Aorta (tissue), 5 donors: ENCODE data around the gene GPX4. TPM values are rescaled to one million over a fixed set of nuclear protein-coding genes. Genes with fewer than 3 reads are reported as not detected.

Experiments used
- ATAC-seq: fragments of 200-7000 bp; cut with Tn5 transposase; one replicate; pipeline ENCODE4 v1.9.1; 2022; ENCODE audit warnings: moderate library complexity; ENCODE audit not compliant: low FRiP score
- DNase-seq, 2 donors: peaks; one replicate each; pipeline ENCODE4 v3.0.0-alpha.2; 2020
- H3K27ac ChIP-seq, 2 donors: one replicate each; pipeline ENCODE4 v1.5.1; 2013; ENCODE audit warnings: low read length in 2 of 2, mild to moderate bottlenecking in 2 of 2, moderate library complexity in 2 of 2, control low read depth in 1 of 2, inconsistent platforms in 1 of 2, low read depth in 1 of 2
- H3K27me3 ChIP-seq, 2 donors: one replicate each; pipeline ENCODE4 v1.6.1; 2013; ENCODE audit warnings: control low read depth in 1 of 2, low read length in 1 of 2, mild to moderate bottlenecking in 1 of 2, moderate library complexity in 1 of 2; ENCODE audit not compliant: insufficient read depth in 2 of 2, control insufficient read depth in 1 of 2
- H3K36me3 ChIP-seq, 2 donors: one replicate each; pipeline ENCODE4 v1.6.1; 2013; ENCODE audit warnings: control low read depth in 1 of 2, low read length in 1 of 2, mild to moderate bottlenecking in 1 of 2; ENCODE audit not compliant: insufficient read depth in 2 of 2, control insufficient read depth in 1 of 2
- H3K4me1 ChIP-seq, 2 donors: one replicate each; pipeline ENCODE4 v1.6.1; 2013; ENCODE audit warnings: low read length in 2 of 2, control low read depth in 1 of 2, mild to moderate bottlenecking in 1 of 2, moderate library complexity in 1 of 2; ENCODE audit not compliant: insufficient read depth in 2 of 2, control insufficient read depth in 1 of 2
- H3K4me3 ChIP-seq, 2 donors: one replicate each; pipeline ENCODE4 v1.5.1; 2013; ENCODE audit warnings: low read length in 2 of 2, control low read depth in 1 of 2, mild to moderate bottlenecking in 1 of 2
- H3K9me3 ChIP-seq: one replicate; pipeline ENCODE4 v1.6.1; 2013; ENCODE audit warnings: mild to moderate bottlenecking, low read length; ENCODE audit not compliant: control insufficient read depth
- WGBS, 2 donors: extraction: QIAGEN DNeasy Blood & Tissue Kit; methylation state at CpG; one replicate each; pipeline ENCODE4 v1.1.7; 2013; 5-methylcytosine and 5-hydroxymethylcytosine counted together
- intact Hi-C, 2 donors: fragments of 100-400 bp; cut with DNase I; formaldehyde crosslinking; loops; one replicate each; pipeline versions ENCODE4 v1.14.2 to v1.15.0; 2022
- polyA plus RNA-seq, 2 donors: library from polyadenylated mRNA; stranded (reverse); fragments of 200-250 nt; gene quantifications; one replicate each; pipeline ENCODE4 v1.2.3, GENCODE V29; 2013
- total RNA-seq, 2 donors: library from RNA; stranded (reverse); fragmentation: NEBNext Ultra II Directional; extraction: Animal tissue kit (Norgen Biotek cat#: 25700); gene quantifications; one replicate each; pipeline ENCODE4 v1.2.1, GENCODE V29; 2021
- donor health status: healthy with polysubstance abuse.
- donor health status: Bipolar disorder and iron deficiency.
- donor health status: DM: no; HTN: no; CAD: no.
- donor health status: DM: no; HTN: no; CAD: no.
- donor health status: DM: yes; HTN: yes; CAD: no.

The GPX4 gene
- total and polyA plus RNA-seq, 4 donors: 165 to 786 (median 466) TPM

- DNase-seq: no peak
- 85% methylated on average over 18 to 25 of the region's 25 CpGs for WGBS, 2 donors
- Histone ChIP-seq H3K36me3 (no peaks in the 10 kb centered on the region), H3K4me3 (no peak overlapping the region), H3K9me3 (no peaks in the 10 kb centered on the region), H3K27ac (no peak overlapping the region), H3K27me3 (no peaks in the 10 kb centered on the region), H3K4me1 (no peaks in the 10 kb centered on the region)
- intact Hi-C loops: no loop called here
- no peak for ATAC-seq
These were observed 33.0 kb downstream of the GPX4 start for GRCh38 chr19:1136621-1137317.

- intact Hi-C loops: no loop called here
- ATAC-seq: no peak
- no peaks in the 10 kb centered on the region for H3K4me1 ChIP-seq
- H3K27me3 ChIP-seq: no peaks in the 10 kb centered on the region
- H3K4me3 ChIP-seq: no peak overlapping the region
- no peaks in the 10 kb centered on the region for H3K9me3 ChIP-seq
- no peak for DNase-seq
- no peaks in the 10 kb centered on the region for H3K36me3 ChIP-seq
- H3K27ac ChIP-seq: no peak overlapping the region
- WGBS, 2 donors: 84 to 86% methylated on average over 6 to 10 of the region's 11 CpGs
These were observed 34.3 kb downstream of the GPX4 start for GRCh38 chr19:1138121-1138520.

- no peak overlapping the region for H3K4me3 ChIP-seq
- no peak overlapping the region for H3K27ac ChIP-seq
- no peaks in the 10 kb centered on the region for H3K27me3 ChIP-seq
- DNase-seq: no peak
- H3K36me3 ChIP-seq: no peaks in the 10 kb centered on the region
- intact Hi-C loops: no loop called here
- 88 to 89% methylated on average over 15 of the region's 15 CpGs for whole genome bisulfite sequencing, 2 donors
- no peaks in the 10 kb centered on the region for H3K4me1 ChIP-seq
- no peaks in the 10 kb centered on the region for H3K9me3 ChIP-seq
- no peak for ATAC-seq
These were observed 35.3 kb downstream of the GPX4 start for GRCh38 chr19:1139126-1139525.

GRCh38 chr19:1140272-1141027 is 36.7 kb downstream of the GPX4 start:
- Histone ChIP-seq H3K4me3 (no peak overlapping the region), H3K27me3 (no peaks in the 10 kb centered on the region), H3K4me1 (no peaks in the 10 kb centered on the region), H3K36me3 (no peaks in the 10 kb centered on the region), H3K27ac (no peak overlapping the region), H3K9me3 (no peaks in the 10 kb centered on the region)
- intact Hi-C loops: no loop called here
- DNase-seq: no peak
- ATAC-seq: no peak
- WGBS, 2 donors: 96% methylated on average over 35 to 39 of the region's 39 CpGs

- no peaks in the 10 kb centered on the region for H3K27me3 ChIP-seq
- no peaks in the 10 kb centered on the region for H3K9me3 ChIP-seq
- WGBS, 2 donors: 88 to 89% methylated on average over 5 of the region's 5 CpGs
- H3K4me1 ChIP-seq: no peaks in the 10 kb centered on the region
- no peaks in the 10 kb centered on the region for H3K36me3 ChIP-seq
- DNase-seq (no peak), ATAC-seq (peak; percentile 69)
- H3K27ac ChIP-seq: no peak overlapping the region
- no peak overlapping the region for H3K4me3 ChIP-seq
- intact Hi-C loops: no loop called here
These were observed 38.1 kb downstream of the GPX4 start for GRCh38 chr19:1141944-1142343.

- H3K4me3 ChIP-seq: no peak overlapping the region
- ATAC-seq (no peak), DNase-seq (no peak)
- H3K4me1 ChIP-seq: no peaks in the 10 kb centered on the region
- no peaks in the 10 kb centered on the region for H3K27me3 ChIP-seq
- 95 to 96% methylated on average over 33 of the region's 33 CpGs for WGBS, 2 donors
- intact Hi-C loops: no loop called here
- H3K9me3 ChIP-seq: no peaks in the 10 kb centered on the region
- no peak overlapping the region for H3K27ac ChIP-seq
- no peaks in the 10 kb centered on the region for H3K36me3 ChIP-seq
These were observed 40.1 kb downstream of the GPX4 start for GRCh38 chr19:1143828-1144399.

- Histone ChIP-seq H3K27me3 (no peaks in the 10 kb centered on the region), H3K27ac (no peak overlapping the region), H3K4me3 (no peak overlapping the region), H3K9me3 (no peaks in the 10 kb centered on the region), H3K36me3 (no peaks in the 10 kb centered on the region), H3K4me1 (no peaks in the 10 kb centered on the region)
- ATAC-seq: no peak
- DNase-seq: no peak
- 97 to 100% methylated on average over 1 of the region's 1 CpG for WGBS, 2 donors
- intact Hi-C loops: no loop called here
These were observed 40.9 kb downstream of the GPX4 start for GRCh38 chr19:1144741-1145140.

GRCh38 chr19:1145635-1146411 is 42.0 kb downstream of the GPX4 start:
- no peak overlapping the region for H3K4me3 ChIP-seq
- no peaks in the 10 kb centered on the region for H3K27me3 ChIP-seq
- 94 to 96% methylated on average over 26 of the region's 26 CpGs for WGBS, 2 donors
- no peaks in the 10 kb centered on the region for H3K4me1 ChIP-seq
- no peaks in the 10 kb centered on the region for H3K36me3 ChIP-seq
- no peaks in the 10 kb centered on the region for H3K9me3 ChIP-seq
- DNase-seq: no peak
- intact Hi-C loops: no loop called here
- no peak overlapping the region for H3K27ac ChIP-seq
- ATAC-seq: no peak
